WTC11 (cell line): ENCODE results near the gene KCNJ8. TPM values are rescaled to one million over a fixed set of nuclear protein-coding genes. Genes with fewer than 3 reads are reported as not detected.

ENCODE experiments used
- ATAC-seq: fragments of 200-7000 bp; cut with Tn5 transposase; 2 replicates; pipeline ENCODE4 v1.10.0; 2021; ENCODE audit warnings: mild to moderate bottlenecking, moderate library complexity
- CTCF ChIA-PET: fragments of 300-600 bp; sonication (Branson Sonifier 250); formaldehyde crosslinking; loops from one replicate; lab custom pipeline; 2021; ENCODE audit warnings: antibody characterized with exemption; lab: Charles Lee
- POLR2A ChIA-PET: fragments of 350-600 bp; sonication (Branson Sonifier 250); formaldehyde crosslinking; loops from one replicate; lab custom pipeline; 2021; ENCODE audit warnings: antibody characterized with exemption; lab: Charles Lee
- DNase-seq: peaks from one replicate; pipeline ENCODE4 v3.0.0; 2021; ENCODE audit warnings: low spot score
- H3K27ac Mint-ChIP-seq: 2 replicates; pipeline ENCODE4 v1.8.0; 2021; ENCODE audit warnings: mixed read lengths
- H3K27me3 Mint-ChIP-seq: 2 replicates; pipeline ENCODE4 v1.8.0; 2021; ENCODE audit warnings: low read depth, mild to moderate bottlenecking, moderate library complexity, mixed read lengths
- H3K36me3 Mint-ChIP-seq: 2 replicates; pipeline ENCODE4 v1.8.0; 2021; ENCODE audit warnings: mixed read lengths
- H3K4me1 Mint-ChIP-seq: 2 replicates; pipeline ENCODE4 v1.8.0; 2022; ENCODE audit warnings: mixed read lengths
- H3K4me3 Mint-ChIP-seq: 2 replicates; pipeline ENCODE4 v1.8.0; 2021; ENCODE audit warnings: mild to moderate bottlenecking, moderate library complexity, mixed read lengths
- H3K9me3 Mint-ChIP-seq: 2 replicates; pipeline ENCODE4 v1.8.0; 2021; ENCODE audit warnings: mixed read lengths
- EMX1 ChIP-seq: fragments of 250-450 bp; sonication (Bioruptor Pico); IDR thresholded peaks from 2 replicates; pipeline ENCODE4 v1.8.0; 2021; ENCODE audit warnings: mild to moderate bottlenecking
- GTF2I ChIP-seq: fragments of 250-450 bp; sonication (Bioruptor Pico); conservative IDR thresholded peaks from 2 replicates; pipeline ENCODE4 v1.4.0; 2021; ENCODE audit warnings: mild to moderate bottlenecking
- HMGA2 ChIP-seq: fragments of 250-450 bp; sonication (Bioruptor Pico); IDR thresholded peaks from 2 replicates; pipeline ENCODE4 v1.4.0; 2021; ENCODE audit warnings: mild to moderate bottlenecking, moderate library complexity
- JAZF1 ChIP-seq: fragments of 250-450 bp; sonication (Bioruptor Pico); IDR thresholded peaks from 2 replicates; pipeline ENCODE4 v1.9.0; 2021; ENCODE audit warnings: moderate library complexity, mild to moderate bottlenecking, inconsistent platforms
- NFYB ChIP-seq: sonication (generic); formaldehyde crosslinking; conservative IDR thresholded peaks from 2 replicates; pipeline ENCODE4 v1.8.0; 2022; ENCODE audit warnings: low read depth, missing genetic modification reagents
- NR1H2 ChIP-seq: sonication (generic); formaldehyde crosslinking; IDR thresholded peaks from 2 replicates; pipeline ENCODE4 v1.9.0; 2021; ENCODE audit warnings: mild to moderate bottlenecking, moderate library complexity, missing genetic modification reagents
- PRRX2 ChIP-seq: fragments of 250-450 bp; sonication (Bioruptor Pico); IDR thresholded peaks from 2 replicates; pipeline ENCODE4 v1.8.0; 2021; ENCODE audit warnings: mild to moderate bottlenecking
- TEAD4 ChIP-seq: sonication (generic); formaldehyde crosslinking; IDR thresholded peaks from 2 replicates; pipeline ENCODE4 v1.8.0; 2022; ENCODE audit warnings: mild to moderate bottlenecking, missing genetic modification reagents
- ZNF121 ChIP-seq: sonication (generic); formaldehyde crosslinking; IDR thresholded peaks from 2 replicates; pipeline ENCODE4 v1.8.0; 2023; ENCODE audit warnings: missing genetic modification reagents
- ZNF232 ChIP-seq: sonication (generic); formaldehyde crosslinking; IDR thresholded peaks from 2 replicates; pipeline ENCODE4 v1.8.0; 2022; ENCODE audit warnings: mild to moderate bottlenecking, missing genetic modification reagents
- total RNA-seq: library from RNA; stranded (reverse); gene quantifications from 3 replicates; pipeline ENCODE4 v1.2.3, GENCODE V29; 2021
- TF ChIP-seq, protein P1 (sequence below): sonication (generic); formaldehyde crosslinking; IDR thresholded peaks from 2 replicates; pipeline ENCODE4 v1.8.1; 2023; ENCODE audit warnings: mild to moderate bottlenecking, missing genetic modification reagents, borderline replicate concordance
- TF ChIP-seq, protein P2 (sequence below): fragments of 200-600 bp; IDR thresholded peaks from 2 replicates; pipeline ENCODE4 v1.8.0; 2022; ENCODE audit warnings: antibody characterized with exemption
- TF ChIP-seq, protein P3 (sequence below): sonication (generic); formaldehyde crosslinking; IDR thresholded peaks from 2 replicates; pipeline ENCODE4 v1.8.0; 2022; ENCODE audit warnings: mild to moderate bottlenecking, missing genetic modification reagents
- TF ChIP-seq, protein P4 (sequence below): fragments of 250-450 bp; sonication (Bioruptor Pico); IDR thresholded peaks from 2 replicates; pipeline ENCODE4 v1.9.0; 2021; ENCODE audit warnings: mild to moderate bottlenecking, borderline replicate concordance
- TF ChIP-seq, protein P5 (sequence below): sonication (generic); formaldehyde crosslinking; IDR thresholded peaks from 2 replicates; pipeline ENCODE4 v1.8.1; 2022; ENCODE audit warnings: mild to moderate bottlenecking, missing genetic modification reagents, moderate library complexity, borderline replicate concordance
- TF ChIP-seq, protein P6 (sequence below): sonication (generic); formaldehyde crosslinking; IDR thresholded peaks from 2 replicates; pipeline ENCODE4 v1.8.0; 2022; ENCODE audit warnings: missing genetic modification reagents
- TF ChIP-seq, protein P7 (sequence below): fragments of 250-450 bp; sonication (Bioruptor Pico); IDR thresholded peaks from 2 replicates; pipeline ENCODE4 v1.9.0; 2021; ENCODE audit warnings: moderate library complexity, mild to moderate bottlenecking, inconsistent platforms, borderline replicate concordance
- TF ChIP-seq, protein P8 (sequence below): sonication (generic); formaldehyde crosslinking; IDR thresholded peaks from 2 replicates; pipeline ENCODE4 v1.8.1; 2022; ENCODE audit warnings: mild to moderate bottlenecking, moderate library complexity, missing genetic modification reagents

Gene KCNJ8
- total RNA-seq, 1 experiment from 2014 or later = 1.4 TPM

DNA sequence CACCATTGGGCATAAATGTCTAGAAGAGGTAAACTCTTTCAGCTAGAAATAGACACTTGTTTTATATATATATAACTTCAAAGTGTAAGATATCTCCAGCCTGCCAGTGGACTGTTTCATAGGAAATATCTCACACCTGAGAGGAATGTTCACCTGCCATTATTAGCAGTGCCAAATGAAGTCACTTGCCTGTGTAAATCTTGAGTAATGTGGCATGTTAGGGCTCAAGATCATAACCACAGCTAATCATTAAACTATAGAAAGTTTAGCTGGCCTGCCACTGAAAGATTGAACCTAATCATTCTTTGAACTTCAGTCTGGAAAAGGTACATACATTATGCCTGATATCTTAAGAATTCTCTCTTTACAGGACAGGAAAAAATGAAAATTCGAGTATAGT is 25.5 kb upstream of the KCNJ8 start:
- CTCF ChIA-PET = no interaction called here
- POLR2A ChIA-PET = no interaction called here
- Mint-ChIP-seq H3K4me1 (0 out of 2 replicates have a peak, but pooled peaks cover 2% of the 10 kb centered on the region), H3K27me3 (no peaks in the 10 kb centered on the region), H3K9me3 (no peaks in the 10 kb centered on the region), H3K27ac (no peak overlapping the region), H3K4me3 (no peak overlapping the region), H3K36me3 (no peaks in the 10 kb centered on the region)
- ATAC-seq (no peak), DNase-seq (no peak)
- no peak for TF ChIP-seq HMGA2 (CRISPR knock-in tag)
- no peak for TF ChIP-seq NFYB (CRISPR knock-in tag)
- TF ChIP-seq, protein P1, sequence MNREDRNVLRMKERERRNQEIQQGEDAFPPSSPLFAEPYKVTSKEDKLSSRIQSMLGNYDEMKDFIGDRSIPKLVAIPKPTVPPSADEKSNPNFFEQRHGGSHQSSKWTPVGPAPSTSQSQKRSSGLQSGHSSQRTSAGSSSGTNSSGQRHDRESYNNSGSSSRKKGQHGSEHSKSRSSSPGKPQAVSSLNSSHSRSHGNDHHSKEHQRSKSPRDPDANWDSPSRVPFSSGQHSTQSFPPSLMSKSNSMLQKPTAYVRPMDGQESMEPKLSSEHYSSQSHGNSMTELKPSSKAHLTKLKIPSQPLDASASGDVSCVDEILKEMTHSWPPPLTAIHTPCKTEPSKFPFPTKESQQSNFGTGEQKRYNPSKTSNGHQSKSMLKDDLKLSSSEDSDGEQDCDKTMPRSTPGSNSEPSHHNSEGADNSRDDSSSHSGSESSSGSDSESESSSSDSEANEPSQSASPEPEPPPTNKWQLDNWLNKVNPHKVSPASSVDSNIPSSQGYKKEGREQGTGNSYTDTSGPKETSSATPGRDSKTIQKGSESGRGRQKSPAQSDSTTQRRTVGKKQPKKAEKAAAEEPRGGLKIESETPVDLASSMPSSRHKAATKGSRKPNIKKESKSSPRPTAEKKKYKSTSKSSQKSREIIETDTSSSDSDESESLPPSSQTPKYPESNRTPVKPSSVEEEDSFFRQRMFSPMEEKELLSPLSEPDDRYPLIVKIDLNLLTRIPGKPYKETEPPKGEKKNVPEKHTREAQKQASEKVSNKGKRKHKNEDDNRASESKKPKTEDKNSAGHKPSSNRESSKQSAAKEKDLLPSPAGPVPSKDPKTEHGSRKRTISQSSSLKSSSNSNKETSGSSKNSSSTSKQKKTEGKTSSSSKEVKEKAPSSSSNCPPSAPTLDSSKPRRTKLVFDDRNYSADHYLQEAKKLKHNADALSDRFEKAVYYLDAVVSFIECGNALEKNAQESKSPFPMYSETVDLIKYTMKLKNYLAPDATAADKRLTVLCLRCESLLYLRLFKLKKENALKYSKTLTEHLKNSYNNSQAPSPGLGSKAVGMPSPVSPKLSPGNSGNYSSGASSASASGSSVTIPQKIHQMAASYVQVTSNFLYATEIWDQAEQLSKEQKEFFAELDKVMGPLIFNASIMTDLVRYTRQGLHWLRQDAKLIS = no peak
- TF ChIP-seq NR1H2 (CRISPR knock-in tag) = no peak
- TF ChIP-seq ZNF232 = no peak
- TF ChIP-seq, protein P2, sequence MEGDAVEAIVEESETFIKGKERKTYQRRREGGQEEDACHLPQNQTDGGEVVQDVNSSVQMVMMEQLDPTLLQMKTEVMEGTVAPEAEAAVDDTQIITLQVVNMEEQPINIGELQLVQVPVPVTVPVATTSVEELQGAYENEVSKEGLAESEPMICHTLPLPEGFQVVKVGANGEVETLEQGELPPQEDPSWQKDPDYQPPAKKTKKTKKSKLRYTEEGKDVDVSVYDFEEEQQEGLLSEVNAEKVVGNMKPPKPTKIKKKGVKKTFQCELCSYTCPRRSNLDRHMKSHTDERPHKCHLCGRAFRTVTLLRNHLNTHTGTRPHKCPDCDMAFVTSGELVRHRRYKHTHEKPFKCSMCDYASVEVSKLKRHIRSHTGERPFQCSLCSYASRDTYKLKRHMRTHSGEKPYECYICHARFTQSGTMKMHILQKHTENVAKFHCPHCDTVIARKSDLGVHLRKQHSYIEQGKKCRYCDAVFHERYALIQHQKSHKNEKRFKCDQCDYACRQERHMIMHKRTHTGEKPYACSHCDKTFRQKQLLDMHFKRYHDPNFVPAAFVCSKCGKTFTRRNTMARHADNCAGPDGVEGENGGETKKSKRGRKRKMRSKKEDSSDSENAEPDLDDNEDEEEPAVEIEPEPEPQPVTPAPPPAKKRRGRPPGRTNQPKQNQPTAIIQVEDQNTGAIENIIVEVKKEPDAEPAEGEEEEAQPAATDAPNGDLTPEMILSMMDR = no peak
- no peak for TF ChIP-seq TEAD4 (CRISPR knock-in tag)

DNA sequence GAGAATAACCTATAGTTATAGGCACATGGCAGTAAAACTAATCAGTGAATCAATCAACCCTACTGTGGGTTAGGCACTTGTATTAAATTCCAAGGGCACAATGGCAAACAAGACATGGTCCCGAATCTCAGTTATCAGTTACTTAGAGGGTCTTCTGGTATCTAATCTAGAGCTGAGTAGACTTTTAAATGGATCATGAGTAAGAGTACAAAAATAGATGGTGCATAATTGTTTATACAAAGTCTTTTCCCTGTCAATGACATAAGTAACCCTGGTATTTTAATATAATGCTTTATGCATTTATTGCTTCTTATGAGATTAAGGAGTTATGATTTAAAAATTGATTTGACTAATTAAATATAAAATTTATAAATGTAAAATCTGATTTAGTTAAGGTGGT is 23.0 kb upstream of the KCNJ8 start:
- Mint-ChIP-seq H3K27me3 (peaks cover 4% of the 10 kb centered on the region), H3K4me1 (no peaks in the 10 kb centered on the region), H3K36me3 (no peaks in the 10 kb centered on the region), H3K4me3 (no peak overlapping the region), H3K27ac (no peak overlapping the region), H3K9me3 (peaks cover 6% of the 10 kb centered on the region; the same call in 1 of the 2 replicates)
- ATAC-seq (no peak), DNase-seq (no peak)
- CTCF ChIA-PET = no interaction called here
- POLR2A ChIA-PET = no interaction called here
- TF ChIP-seq, protein P3, sequence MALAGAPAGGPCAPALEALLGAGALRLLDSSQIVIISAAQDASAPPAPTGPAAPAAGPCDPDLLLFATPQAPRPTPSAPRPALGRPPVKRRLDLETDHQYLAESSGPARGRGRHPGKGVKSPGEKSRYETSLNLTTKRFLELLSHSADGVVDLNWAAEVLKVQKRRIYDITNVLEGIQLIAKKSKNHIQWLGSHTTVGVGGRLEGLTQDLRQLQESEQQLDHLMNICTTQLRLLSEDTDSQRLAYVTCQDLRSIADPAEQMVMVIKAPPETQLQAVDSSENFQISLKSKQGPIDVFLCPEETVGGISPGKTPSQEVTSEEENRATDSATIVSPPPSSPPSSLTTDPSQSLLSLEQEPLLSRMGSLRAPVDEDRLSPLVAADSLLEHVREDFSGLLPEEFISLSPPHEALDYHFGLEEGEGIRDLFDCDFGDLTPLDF (CRISPR knock-in tag) = no peak
- TF ChIP-seq, protein P4, sequence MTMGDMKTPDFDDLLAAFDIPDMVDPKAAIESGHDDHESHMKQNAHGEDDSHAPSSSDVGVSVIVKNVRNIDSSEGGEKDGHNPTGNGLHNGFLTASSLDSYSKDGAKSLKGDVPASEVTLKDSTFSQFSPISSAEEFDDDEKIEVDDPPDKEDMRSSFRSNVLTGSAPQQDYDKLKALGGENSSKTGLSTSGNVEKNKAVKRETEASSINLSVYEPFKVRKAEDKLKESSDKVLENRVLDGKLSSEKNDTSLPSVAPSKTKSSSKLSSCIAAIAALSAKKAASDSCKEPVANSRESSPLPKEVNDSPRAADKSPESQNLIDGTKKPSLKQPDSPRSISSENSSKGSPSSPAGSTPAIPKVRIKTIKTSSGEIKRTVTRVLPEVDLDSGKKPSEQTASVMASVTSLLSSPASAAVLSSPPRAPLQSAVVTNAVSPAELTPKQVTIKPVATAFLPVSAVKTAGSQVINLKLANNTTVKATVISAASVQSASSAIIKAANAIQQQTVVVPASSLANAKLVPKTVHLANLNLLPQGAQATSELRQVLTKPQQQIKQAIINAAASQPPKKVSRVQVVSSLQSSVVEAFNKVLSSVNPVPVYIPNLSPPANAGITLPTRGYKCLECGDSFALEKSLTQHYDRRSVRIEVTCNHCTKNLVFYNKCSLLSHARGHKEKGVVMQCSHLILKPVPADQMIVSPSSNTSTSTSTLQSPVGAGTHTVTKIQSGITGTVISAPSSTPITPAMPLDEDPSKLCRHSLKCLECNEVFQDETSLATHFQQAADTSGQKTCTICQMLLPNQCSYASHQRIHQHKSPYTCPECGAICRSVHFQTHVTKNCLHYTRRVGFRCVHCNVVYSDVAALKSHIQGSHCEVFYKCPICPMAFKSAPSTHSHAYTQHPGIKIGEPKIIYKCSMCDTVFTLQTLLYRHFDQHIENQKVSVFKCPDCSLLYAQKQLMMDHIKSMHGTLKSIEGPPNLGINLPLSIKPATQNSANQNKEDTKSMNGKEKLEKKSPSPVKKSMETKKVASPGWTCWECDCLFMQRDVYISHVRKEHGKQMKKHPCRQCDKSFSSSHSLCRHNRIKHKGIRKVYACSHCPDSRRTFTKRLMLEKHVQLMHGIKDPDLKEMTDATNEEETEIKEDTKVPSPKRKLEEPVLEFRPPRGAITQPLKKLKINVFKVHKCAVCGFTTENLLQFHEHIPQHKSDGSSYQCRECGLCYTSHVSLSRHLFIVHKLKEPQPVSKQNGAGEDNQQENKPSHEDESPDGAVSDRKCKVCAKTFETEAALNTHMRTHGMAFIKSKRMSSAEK = no peak
- TF ChIP-seq, protein P5, sequence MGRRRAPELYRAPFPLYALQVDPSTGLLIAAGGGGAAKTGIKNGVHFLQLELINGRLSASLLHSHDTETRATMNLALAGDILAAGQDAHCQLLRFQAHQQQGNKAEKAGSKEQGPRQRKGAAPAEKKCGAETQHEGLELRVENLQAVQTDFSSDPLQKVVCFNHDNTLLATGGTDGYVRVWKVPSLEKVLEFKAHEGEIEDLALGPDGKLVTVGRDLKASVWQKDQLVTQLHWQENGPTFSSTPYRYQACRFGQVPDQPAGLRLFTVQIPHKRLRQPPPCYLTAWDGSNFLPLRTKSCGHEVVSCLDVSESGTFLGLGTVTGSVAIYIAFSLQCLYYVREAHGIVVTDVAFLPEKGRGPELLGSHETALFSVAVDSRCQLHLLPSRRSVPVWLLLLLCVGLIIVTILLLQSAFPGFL = no peak
- TF ChIP-seq, protein P6, sequence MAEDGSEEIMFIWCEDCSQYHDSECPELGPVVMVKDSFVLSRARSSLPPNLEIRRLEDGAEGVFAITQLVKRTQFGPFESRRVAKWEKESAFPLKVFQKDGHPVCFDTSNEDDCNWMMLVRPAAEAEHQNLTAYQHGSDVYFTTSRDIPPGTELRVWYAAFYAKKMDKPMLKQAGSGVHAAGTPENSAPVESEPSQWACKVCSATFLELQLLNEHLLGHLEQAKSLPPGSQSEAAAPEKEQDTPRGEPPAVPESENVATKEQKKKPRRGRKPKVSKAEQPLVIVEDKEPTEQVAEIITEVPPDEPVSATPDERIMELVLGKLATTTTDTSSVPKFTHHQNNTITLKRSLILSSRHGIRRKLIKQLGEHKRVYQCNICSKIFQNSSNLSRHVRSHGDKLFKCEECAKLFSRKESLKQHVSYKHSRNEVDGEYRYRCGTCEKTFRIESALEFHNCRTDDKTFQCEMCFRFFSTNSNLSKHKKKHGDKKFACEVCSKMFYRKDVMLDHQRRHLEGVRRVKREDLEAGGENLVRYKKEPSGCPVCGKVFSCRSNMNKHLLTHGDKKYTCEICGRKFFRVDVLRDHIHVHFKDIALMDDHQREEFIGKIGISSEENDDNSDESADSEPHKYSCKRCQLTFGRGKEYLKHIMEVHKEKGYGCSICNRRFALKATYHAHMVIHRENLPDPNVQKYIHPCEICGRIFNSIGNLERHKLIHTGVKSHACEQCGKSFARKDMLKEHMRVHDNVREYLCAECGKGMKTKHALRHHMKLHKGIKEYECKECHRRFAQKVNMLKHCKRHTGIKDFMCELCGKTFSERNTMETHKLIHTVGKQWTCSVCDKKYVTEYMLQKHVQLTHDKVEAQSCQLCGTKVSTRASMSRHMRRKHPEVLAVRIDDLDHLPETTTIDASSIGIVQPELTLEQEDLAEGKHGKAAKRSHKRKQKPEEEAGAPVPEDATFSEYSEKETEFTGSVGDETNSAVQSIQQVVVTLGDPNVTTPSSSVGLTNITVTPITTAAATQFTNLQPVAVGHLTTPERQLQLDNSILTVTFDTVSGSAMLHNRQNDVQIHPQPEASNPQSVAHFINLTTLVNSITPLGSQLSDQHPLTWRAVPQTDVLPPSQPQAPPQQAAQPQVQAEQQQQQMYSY (CRISPR knock-in tag) = no peak
- no peak for TF ChIP-seq EMX1
- no peak for TF ChIP-seq ZNF121 (CRISPR knock-in tag)
- no peak for TF ChIP-seq PRRX2
- TF ChIP-seq GTF2I (CRISPR knock-in tag) = no peak
- TF ChIP-seq, protein P7, sequence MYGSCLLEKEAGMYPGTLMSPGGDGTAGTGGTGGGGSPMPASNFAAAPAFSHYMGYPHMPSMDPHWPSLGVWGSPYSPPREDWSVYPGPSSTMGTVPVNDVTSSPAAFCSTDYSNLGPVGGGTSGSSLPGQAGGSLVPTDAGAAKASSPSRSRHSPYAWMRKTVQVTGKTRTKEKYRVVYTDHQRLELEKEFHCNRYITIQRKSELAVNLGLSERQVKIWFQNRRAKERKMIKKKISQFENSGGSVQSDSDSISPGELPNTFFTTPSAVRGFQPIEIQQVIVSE (CRISPR knock-in tag) = no peak
- TF ChIP-seq JAZF1 (CRISPR knock-in tag) = no peak
- TF ChIP-seq, protein P8, sequence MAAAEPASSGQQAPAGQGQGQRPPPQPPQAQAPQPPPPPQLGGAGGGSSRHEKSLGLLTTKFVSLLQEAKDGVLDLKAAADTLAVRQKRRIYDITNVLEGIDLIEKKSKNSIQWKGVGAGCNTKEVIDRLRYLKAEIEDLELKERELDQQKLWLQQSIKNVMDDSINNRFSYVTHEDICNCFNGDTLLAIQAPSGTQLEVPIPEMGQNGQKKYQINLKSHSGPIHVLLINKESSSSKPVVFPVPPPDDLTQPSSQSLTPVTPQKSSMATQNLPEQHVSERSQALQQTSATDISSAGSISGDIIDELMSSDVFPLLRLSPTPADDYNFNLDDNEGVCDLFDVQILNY (CRISPR knock-in tag) = no peak
